Measurements from ENCODE around the gene GAA.

Gene GAA

DNA sequence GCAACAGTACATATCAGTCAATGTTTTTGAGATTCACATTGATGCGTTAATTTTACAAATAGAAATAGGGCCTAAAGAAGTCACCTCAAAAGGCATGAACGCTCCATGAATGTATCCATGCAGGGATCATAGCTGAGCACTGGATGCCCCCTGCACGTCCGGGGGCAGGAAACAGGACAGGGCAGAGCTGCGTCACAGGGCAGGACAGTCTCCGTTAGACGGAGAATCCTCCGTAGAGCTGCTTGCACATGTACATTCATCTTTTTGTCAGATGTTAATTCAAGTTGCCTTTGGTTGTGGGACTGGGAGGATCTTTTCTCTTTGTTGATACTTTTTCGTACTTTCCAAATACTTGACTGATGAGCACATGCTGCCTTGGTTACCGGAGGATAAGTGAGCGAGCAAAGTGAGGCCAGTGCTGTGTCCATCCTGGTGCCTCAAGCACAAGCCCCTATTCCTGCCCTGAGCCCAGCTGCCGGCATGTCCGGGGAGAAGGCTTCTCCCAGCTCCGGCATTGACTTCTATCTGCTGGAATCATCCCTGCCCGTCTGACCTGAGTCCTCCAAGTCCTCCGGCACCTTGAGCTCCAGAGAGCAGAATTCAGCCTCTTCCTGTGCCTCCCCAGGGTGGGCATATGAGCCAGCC lies 15.0 kb downstream of the GAA start:
- Histone ChIP-seq H3K27me3 (ENCODE audit: insufficient read depth, low read length) (peaks cover 12% of the 10 kb centered on the region; the same call in 1 of the 2 replicates), H3K27ac (ENCODE audit: low read depth, low read length, poor library complexity, severe bottlenecking) (no peak overlapping the region), H3K4me1 (ENCODE audit: insufficient read depth, low read length, severe bottlenecking) (no peaks in the 10 kb centered on the region), H3F3A (ENCODE audit: insufficient read depth, low read length) (no peaks in the 10 kb centered on the region; the same call in 1 of the 2 replicates), H4K20me1 (ENCODE audit: insufficient read depth, low read length) (no peaks in the 10 kb centered on the region), H3K9me3 (ENCODE audit: low read length) (peaks cover 14% of the 10 kb centered on the region), H3K9ac (ENCODE audit: low read length) (no peak overlapping the region), H3K4me2 (ENCODE audit: low read length) (no peak overlapping the region), H3K79me2 (ENCODE audit: insufficient read depth, low read length) (no peaks in the 10 kb centered on the region), H3K36me3 (ENCODE audit: insufficient read depth, low read length) (no peaks in the 10 kb centered on the region; the same call in 1 of the 2 replicates), H3K4me3 (ENCODE audit: low read depth, low read length, poor library complexity, severe bottlenecking) (no peak overlapping the region), H3K9me2 (ENCODE audit: low read depth, low read length) (no peaks in the 10 kb centered on the region), H2AFZ (ENCODE audit: low read length) (no peak overlapping the region)
- no peak for TF ChIP-seq EZH2 (IDR thresholded peaks at IDR 0.05; ENCODE audit: borderline replicate concordance, low read length)
- TF ChIP-seq, protein P1, sequence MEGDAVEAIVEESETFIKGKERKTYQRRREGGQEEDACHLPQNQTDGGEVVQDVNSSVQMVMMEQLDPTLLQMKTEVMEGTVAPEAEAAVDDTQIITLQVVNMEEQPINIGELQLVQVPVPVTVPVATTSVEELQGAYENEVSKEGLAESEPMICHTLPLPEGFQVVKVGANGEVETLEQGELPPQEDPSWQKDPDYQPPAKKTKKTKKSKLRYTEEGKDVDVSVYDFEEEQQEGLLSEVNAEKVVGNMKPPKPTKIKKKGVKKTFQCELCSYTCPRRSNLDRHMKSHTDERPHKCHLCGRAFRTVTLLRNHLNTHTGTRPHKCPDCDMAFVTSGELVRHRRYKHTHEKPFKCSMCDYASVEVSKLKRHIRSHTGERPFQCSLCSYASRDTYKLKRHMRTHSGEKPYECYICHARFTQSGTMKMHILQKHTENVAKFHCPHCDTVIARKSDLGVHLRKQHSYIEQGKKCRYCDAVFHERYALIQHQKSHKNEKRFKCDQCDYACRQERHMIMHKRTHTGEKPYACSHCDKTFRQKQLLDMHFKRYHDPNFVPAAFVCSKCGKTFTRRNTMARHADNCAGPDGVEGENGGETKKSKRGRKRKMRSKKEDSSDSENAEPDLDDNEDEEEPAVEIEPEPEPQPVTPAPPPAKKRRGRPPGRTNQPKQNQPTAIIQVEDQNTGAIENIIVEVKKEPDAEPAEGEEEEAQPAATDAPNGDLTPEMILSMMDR (IDR thresholded peaks at IDR 0.05; ENCODE audit: low read length), result no peak

DNA sequence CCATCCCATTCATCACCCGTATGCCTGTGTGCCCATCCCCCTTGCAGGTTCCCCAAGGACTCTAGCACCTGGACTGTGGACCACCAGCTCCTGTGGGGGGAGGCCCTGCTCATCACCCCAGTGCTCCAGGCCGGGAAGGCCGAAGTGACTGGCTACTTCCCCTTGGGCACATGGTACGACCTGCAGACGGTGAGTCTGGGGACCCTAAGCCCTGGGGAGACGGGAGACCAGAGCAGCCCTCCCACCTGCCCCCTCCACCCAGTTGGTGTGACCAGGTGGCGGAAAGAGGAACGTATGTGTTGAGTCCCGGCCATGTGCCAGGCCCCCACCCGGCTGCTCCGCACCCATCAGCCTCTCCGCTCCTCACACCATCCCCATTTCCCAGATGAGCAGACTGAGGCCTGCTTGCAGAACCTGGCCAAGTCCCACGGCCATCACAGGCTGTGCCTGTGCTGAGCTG lies 15.6 kb downstream of the GAA start:
- Histone ChIP-seq H3K4me1 (ENCODE audit: insufficient read depth, low read length, severe bottlenecking) (no peaks in the 10 kb centered on the region), H3F3A (ENCODE audit: insufficient read depth, low read length) (no peaks in the 10 kb centered on the region; the same call in 1 of the 2 replicates), H3K79me2 (ENCODE audit: insufficient read depth, low read length) (no peaks in the 10 kb centered on the region), H3K4me2 (ENCODE audit: low read length) (no peak overlapping the region), H2AFZ (ENCODE audit: low read length) (no peak overlapping the region), H4K20me1 (ENCODE audit: insufficient read depth, low read length) (no peaks in the 10 kb centered on the region), H3K9me2 (ENCODE audit: low read depth, low read length) (no peaks in the 10 kb centered on the region), H3K36me3 (ENCODE audit: insufficient read depth, low read length) (no peaks in the 10 kb centered on the region; the same call in 1 of the 2 replicates), H3K9me3 (ENCODE audit: low read length) (peaks cover 14% of the 10 kb centered on the region), H3K27ac (ENCODE audit: low read depth, low read length, poor library complexity, severe bottlenecking) (no peak overlapping the region), H3K4me3 (ENCODE audit: low read depth, low read length, poor library complexity, severe bottlenecking) (no peak overlapping the region), H3K9ac (ENCODE audit: low read length) (no peak overlapping the region), H3K27me3 (ENCODE audit: insufficient read depth, low read length) (peaks cover 12% of the 10 kb centered on the region; the same call in 1 of the 2 replicates)
- no peak for TF ChIP-seq EZH2 (IDR thresholded peaks at IDR 0.05; ENCODE audit: borderline replicate concordance, low read length)
- TF ChIP-seq, protein P1 (IDR thresholded peaks at IDR 0.05; ENCODE audit: low read length), result no peak

DNA sequence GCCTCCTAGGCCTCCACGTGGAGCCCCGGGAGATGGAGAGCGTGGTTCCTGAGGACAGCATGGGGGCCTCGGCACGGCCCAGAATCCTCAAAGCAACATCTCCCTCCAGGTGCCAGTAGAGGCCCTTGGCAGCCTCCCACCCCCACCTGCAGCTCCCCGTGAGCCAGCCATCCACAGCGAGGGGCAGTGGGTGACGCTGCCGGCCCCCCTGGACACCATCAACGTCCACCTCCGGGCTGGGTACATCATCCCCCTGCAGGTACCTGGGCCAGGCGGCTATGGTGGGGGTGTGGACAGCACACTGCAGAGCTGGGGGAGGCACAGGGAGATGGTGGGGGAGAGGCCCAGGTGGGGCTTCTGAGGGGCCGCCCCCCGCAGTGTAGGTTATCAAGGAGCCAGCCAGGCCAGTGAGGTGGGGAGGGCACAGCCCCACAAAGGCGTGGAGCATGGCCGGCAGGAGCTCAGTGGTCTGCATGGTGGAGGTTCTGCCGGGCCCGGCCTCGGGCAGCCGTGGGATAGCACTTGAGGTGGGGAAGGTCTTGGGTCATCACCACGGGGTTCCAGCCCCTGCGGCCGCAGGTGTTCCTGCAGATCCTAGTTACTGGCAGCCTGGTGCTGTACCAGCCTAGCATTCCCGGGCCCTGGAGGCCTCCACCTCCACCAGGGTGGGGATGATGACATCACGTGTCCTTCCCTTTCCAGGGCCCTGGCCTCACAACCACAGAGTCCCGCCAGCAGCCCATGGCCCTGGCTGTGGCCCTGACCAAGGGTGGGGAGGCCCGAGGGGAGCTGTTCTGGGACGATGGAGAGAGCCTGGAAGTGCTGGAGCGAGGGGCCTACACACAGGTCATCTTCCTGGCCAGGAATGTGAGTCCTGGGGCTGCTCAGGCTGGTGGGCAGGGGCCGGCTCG lies 16.4 kb downstream of the GAA start:
- Histone ChIP-seq H2AFZ (ENCODE audit: low read length) (no peak overlapping the region), H3K9ac (ENCODE audit: low read length) (no peak overlapping the region), H3K4me1 (ENCODE audit: insufficient read depth, low read length, severe bottlenecking) (no peaks in the 10 kb centered on the region), H3K36me3 (ENCODE audit: insufficient read depth, low read length) (no peaks in the 10 kb centered on the region; the same call in 1 of the 2 replicates), H3K9me3 (ENCODE audit: low read length) (peaks cover 14% of the 10 kb centered on the region), H3K27me3 (ENCODE audit: insufficient read depth, low read length) (peaks cover 15% of the 10 kb centered on the region; the same call in 1 of the 2 replicates), H4K20me1 (ENCODE audit: insufficient read depth, low read length) (no peaks in the 10 kb centered on the region), H3K79me2 (ENCODE audit: insufficient read depth, low read length) (no peaks in the 10 kb centered on the region), H3K4me3 (ENCODE audit: low read depth, low read length, poor library complexity, severe bottlenecking) (no peak overlapping the region), H3F3A (ENCODE audit: insufficient read depth, low read length) (no peaks in the 10 kb centered on the region; the same call in 1 of the 2 replicates), H3K4me2 (ENCODE audit: low read length) (no peak overlapping the region), H3K9me2 (ENCODE audit: low read depth, low read length) (no peaks in the 10 kb centered on the region), H3K27ac (ENCODE audit: low read depth, low read length, poor library complexity, severe bottlenecking) (no peak overlapping the region)
- TF ChIP-seq, protein P1 (IDR thresholded peaks at IDR 0.05; ENCODE audit: low read length), result no peak
- no peak for TF ChIP-seq EZH2 (IDR thresholded peaks at IDR 0.05; ENCODE audit: borderline replicate concordance, low read length)

Data from OCI-LY1 (cell line).